Suppressor macrophage treated with lipopolysaccharide for 1 hour (primary cell): ENCODE results near the gene PLN.
A peak's percentile ranks its signal among the peaks of the same experiment; 100 is the strongest.

Experiments used
- DNase-seq, 3 donors: peaks; one replicate each; pipeline ENCODE4 v3.0.0-alpha.2; 2020 to 2022

PLN gene

DNA sequence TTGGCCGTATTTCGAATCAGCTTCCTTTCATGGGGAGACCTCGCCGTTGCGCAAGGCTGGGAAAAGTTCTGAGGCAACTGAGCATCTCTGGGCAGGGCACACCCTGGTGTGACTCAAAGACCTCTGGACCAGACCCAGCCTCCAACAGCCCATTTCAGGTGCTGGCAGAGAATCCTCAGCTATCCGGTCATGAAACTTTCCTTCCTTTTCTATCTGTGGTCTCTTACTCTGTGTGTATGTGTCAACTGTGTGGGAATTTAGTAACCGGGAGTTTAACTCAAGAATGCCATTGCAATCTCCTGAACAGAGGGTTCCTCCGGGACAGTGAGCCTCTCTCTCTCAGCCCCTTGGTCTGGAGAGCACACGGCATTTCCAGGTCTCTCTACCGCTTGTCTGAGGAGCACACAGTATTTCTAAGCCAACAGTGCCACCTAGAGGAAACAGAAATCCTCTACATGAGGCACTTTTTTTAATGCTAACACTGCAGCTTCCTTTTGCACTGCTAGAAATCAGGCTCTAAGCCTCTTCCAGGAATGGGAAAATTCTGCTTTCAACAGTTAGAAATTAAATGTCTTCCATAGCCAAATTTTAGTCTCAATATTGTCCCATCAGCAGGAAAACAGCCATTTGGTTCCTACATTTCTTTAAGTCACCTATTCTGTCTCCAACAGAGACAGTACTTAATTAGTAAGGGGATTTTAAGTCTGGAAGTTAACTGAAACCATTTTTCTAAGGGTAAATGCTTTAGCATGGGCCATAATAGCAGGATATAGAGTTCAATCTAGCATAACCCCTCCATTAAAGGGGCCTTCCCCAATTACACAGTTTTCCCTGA lies 32.7 kb downstream of the PLN start:
- DNase-seq, result peak; percentile 67 to 86 (median 77)

DNA sequence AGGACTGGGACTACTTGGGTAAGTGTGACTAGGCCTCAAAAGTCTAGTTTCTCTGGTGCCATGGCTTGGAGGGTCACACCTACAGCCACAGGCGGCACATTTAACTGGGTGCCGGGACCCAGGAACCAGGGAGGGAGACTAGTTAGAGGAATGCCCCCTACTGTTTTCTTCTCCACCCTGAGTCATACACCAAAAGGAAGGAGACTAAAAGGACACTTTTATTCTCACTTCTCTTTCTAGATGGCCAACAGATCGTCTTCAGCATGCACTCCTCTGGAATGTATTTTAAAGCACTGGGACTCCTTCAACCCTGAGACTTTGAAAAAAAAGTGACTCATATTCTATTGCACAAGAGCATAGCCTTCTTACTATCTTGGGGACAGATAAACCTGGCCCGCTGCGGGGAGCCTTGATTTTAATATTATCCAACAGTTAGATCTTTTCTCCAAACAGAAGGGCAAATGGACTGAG lies 33.4 kb downstream of the PLN start:
- DNase-seq, result peak; percentile 63 to 87 (median 86)

DNA sequence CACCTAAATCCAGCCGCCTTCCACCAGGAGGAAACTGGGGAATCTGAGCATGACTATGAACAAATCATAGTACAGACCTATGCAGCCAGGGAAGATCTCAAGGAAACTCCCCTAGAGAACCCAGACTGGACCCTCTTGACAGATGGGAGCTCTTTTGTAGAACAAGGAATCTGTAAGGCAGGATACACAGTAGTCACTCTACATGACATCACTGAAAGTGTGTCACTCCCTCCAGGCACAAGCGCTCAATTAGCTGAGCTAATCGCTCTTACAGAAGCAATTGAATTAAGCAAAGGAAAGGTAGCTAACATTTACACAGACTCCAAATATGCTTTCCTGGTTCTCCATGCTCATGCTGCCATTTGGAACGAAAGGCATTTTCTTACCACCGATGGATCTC lies 36.8 kb downstream of the PLN start:
- DNase-seq, result no peak

GRCh38 chr6:118586746-118587485 lies 38.8 kb downstream of the PLN start:
- no peak for DNase-seq

- no peak for DNase-seq
Observed at GRCh38 chr6:118588626-118589025, 40.5 kb downstream of the PLN start.

DNA sequence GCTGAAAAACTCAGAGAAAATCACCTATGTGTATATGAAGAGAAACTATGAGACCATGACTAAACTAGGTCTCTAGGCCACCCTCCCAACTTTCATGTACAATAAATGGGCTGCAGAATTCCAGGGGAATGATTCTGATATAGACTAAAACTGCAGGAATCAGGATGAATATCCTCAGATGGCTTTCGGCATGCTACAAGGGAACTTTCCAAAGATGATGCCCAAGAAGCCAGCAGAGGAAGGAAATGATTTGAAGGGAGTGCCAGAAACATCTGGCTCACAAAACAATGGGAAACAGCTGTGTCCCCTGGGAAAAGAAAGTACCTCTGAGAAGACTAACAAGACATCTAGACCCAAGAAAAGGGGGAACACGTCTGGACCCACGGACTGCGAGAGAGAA lies 41.1 kb downstream of the PLN start:
- DNase-seq, result no peak

GRCh38 chr6:118589649-118590365 lies 41.7 kb downstream of the PLN start:
- no peak for DNase-seq

DNA sequence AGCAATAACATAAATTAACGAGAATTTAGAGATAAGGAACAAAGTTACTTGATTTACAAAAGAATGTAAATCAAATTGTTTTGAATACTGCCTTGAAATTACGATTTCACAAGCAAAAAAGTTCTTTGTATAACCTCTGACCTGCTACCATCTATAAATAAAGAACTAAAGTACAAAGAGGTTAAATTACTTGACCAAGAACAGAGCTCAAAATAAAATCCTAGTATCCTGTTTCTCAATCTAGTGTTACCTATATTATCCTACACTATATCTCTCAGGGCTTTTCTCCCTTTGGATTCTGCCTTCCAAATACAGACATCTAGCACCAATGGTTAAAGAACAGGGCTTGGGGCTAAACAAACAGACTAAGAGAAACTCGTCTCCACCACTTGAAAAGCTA lies 43.8 kb downstream of the PLN start:
- no peak for DNase-seq

- peak; percentile 26 to 28 (median 26) for DNase-seq
Observed at GRCh38 chr6:118594877-118595276, 46.8 kb downstream of the PLN start.

- peak; percentile 22 to 36 (median 33) for DNase-seq
Observed at GRCh38 chr6:118596774-118597320, 48.8 kb downstream of the PLN start.

- DNase-seq, result no peak
Observed at GRCh38 chr6:118597636-118598035, 49.5 kb downstream of the PLN start.

- no peak for DNase-seq
Observed at GRCh38 chr6:118598324-118598723, 50.2 kb downstream of the PLN start.

DNA sequence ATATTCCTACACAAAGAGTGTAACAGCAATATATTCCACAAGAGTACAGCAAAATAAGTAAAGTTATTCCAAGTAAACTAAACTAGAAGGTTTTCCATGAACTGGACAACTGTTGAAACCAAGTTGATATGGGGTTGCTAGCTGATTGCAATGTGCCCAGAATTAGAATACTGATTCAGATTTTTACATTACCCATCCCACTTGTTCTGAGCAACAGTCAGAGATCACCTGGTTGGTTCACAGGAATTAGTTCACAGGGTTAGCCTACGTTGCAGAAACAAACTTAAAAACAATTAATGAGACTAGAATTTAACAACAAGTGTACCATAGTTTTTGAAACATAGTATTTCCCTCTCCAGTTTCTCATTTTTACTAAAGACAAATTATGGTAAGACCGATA lies 54.2 kb downstream of the PLN start:
- no peak for DNase-seq

DNA sequence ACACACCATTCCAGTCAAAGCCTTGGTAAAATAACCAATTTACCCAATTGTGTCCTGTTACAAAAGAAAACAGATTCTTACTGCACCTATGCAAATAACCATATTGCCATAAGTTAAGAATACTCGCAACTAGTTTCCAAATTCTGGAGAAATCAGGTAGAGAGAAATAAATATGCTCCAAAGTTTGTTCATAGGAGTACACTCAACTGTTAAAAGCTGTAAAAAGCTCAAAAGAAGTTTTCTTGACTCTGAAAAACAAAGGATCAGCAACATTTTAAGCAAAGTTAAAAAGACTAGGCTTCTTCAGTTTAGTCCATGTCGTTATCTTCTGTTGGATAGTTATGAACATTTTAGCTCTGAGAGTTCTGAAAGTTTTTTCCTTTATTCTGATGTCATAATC lies 55.3 kb downstream of the PLN start:
- DNase-seq, result no peak

- no peak for DNase-seq
Observed at GRCh38 chr6:118606268-118606667, 58.2 kb downstream of the PLN start.

DNA sequence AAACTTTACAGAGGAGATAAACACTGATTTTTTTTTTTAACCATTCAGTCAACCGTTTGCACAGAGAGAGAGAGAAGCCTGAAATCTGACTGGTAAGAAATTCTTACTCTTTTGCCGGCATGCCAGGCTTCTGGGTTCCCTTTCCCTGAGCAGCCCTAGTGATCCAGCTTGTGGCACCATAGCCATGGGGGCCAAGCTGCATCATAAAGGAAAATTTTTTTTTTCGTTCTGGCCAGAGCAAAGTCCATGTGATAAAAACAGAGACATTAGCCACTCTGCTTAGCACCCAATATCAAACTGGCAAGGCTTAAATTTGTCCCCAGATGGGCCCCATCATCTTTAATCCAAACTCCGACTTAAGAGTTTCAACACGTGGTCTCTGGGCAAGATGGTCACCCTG lies 58.8 kb downstream of the PLN start:
- no peak for DNase-seq
